Loucy (cell line): ENCODE data around the gene BCL11B.

Source experiments
- H2AFZ ChIP-seq: fragments of 200-600 bp; sonication (generic); 2 replicates; pipeline ENCODE4 v1.6.0; 2016; ENCODE audit warnings: antibody characterized with exemption, mild to moderate bottlenecking, low read length, moderate library complexity
- H3F3A ChIP-seq: fragments of 200-600 bp; 2 replicates; pipeline ENCODE4 v1.6.0; 2016; ENCODE audit warnings: antibody characterized with exemption, low read depth, mild to moderate bottlenecking
- H3K27me3 ChIP-seq: fragments of 200-600 bp; sonication (generic); 2 replicates; pipeline ENCODE4 v1.6.1; 2014; ENCODE audit warnings: low read length, mild to moderate bottlenecking; ENCODE audit not compliant: insufficient read depth, poor library complexity, severe bottlenecking
- H3K36me3 ChIP-seq: fragments of 200-600 bp; sonication (generic); 2 replicates; pipeline ENCODE4 v1.6.1; 2016; ENCODE audit warnings: low read length; ENCODE audit not compliant: insufficient read depth
- H3K4me1 ChIP-seq: fragments of 200-600 bp; sonication (generic); 2 replicates; pipeline ENCODE4 v1.5.1; 2014; ENCODE audit warnings: low read length, mild to moderate bottlenecking; ENCODE audit not compliant: insufficient read depth, poor library complexity, severe bottlenecking
- H3K4me2 ChIP-seq: fragments of 200-600 bp; sonication (generic); 2 replicates; pipeline ENCODE4 v1.6.0; 2014; ENCODE audit warnings: antibody characterized with exemption, low read length, low read depth, mild to moderate bottlenecking; ENCODE audit not compliant: poor library complexity, severe bottlenecking
- H3K4me3 ChIP-seq: fragments of 200-600 bp; sonication (generic); 2 replicates; pipeline ENCODE4 v1.5.1; 2014; ENCODE audit warnings: low read length, mild to moderate bottlenecking, mixed read lengths; ENCODE audit not compliant: poor library complexity, severe bottlenecking
- H3K79me2 ChIP-seq: fragments of 200-600 bp; sonication (generic); 2 replicates; pipeline ENCODE4 v1.6.1; 2014; ENCODE audit warnings: low read length; ENCODE audit not compliant: insufficient read depth
- H3K9ac ChIP-seq: fragments of 200-600 bp; sonication (generic); 2 replicates; pipeline ENCODE4 v1.6.0; 2014; ENCODE audit warnings: mild to moderate bottlenecking, low read depth, low read length, moderate library complexity; ENCODE audit not compliant: poor library complexity, severe bottlenecking
- H3K9me2 ChIP-seq: fragments of 200-600 bp; sonication (generic); replicated peaks from 2 replicates; pipeline ENCODE4 v1.6.1; 2016; ENCODE audit warnings: low read depth, low read length, mixed read lengths
- H3K9me3 ChIP-seq: fragments of 200-600 bp; sonication (generic); 2 replicates; pipeline ENCODE4 v1.6.1; 2014; ENCODE audit warnings: mild to moderate bottlenecking, antibody characterized with exemption, low read length, low read depth; ENCODE audit not compliant: insufficient read depth
- H4K20me1 ChIP-seq: fragments of 200-600 bp; sonication (generic); 2 replicates; pipeline ENCODE4 v1.6.0; 2014; ENCODE audit warnings: antibody characterized with exemption, low read length, mild to moderate bottlenecking; ENCODE audit not compliant: insufficient read depth, poor library complexity, severe bottlenecking
- CTCF ChIP-seq: fragments of 200-600 bp; sonication (generic); conservative IDR thresholded peaks from 2 replicates; pipeline ENCODE4 v1.5.1; 2014; ENCODE audit warnings: mild to moderate bottlenecking, antibody characterized with exemption, low read length
- EZH2phosphoT487 ChIP-seq: fragments of 200-600 bp; IDR thresholded peaks from 2 replicates; pipeline ENCODE4 v1.6.1; 2018; ENCODE audit warnings: antibody characterized with exemption, mild to moderate bottlenecking, moderate library complexity, borderline replicate concordance

The BCL11B gene

GRCh38 chr14:99264691-99265450 is 7.1 kb downstream of the BCL11B start:
- no peaks in the 10 kb centered on the region for H3K9me2 ChIP-seq
- H3K79me2 ChIP-seq, result peaks cover 99% of the 10 kb centered on the region
- H3K4me3 ChIP-seq, result peak overlapping the region; percentile 80
- no peaks in the 10 kb centered on the region for H3K27me3 ChIP-seq
- H2AFZ ChIP-seq, result no peak overlapping the region
- no peak for TF ChIP-seq EZH2phosphoT487
- TF ChIP-seq CTCF, result no peak
- no peaks in the 10 kb centered on the region for H3K9me3 ChIP-seq
- H3K9ac ChIP-seq, result peak overlapping the region; percentile 82
- peaks cover 58% of the 10 kb centered on the region for H3K4me1 ChIP-seq
- H4K20me1 ChIP-seq, result peaks cover 85% of the 10 kb centered on the region
- peak overlapping the region; percentile 94 for H3K4me2 ChIP-seq
- H3F3A ChIP-seq, result no peaks in the 10 kb centered on the region
- H3K36me3 ChIP-seq, result peaks cover 8% of the 10 kb centered on the region; the same call in 1 of the 2 replicates

- Histone ChIP-seq H3K79me2 (peaks cover 100% of the 10 kb centered on the region), H3F3A (no peaks in the 10 kb centered on the region), H3K27me3 (no peaks in the 10 kb centered on the region), H3K9ac (no peak overlapping the region), H3K36me3 (peaks cover 13% of the 10 kb centered on the region; the same call in 1 of the 2 replicates), H3K9me2 (no peaks in the 10 kb centered on the region), H3K4me1 (peaks cover 57% of the 10 kb centered on the region), H3K4me3 (peak overlapping the region; percentile 8), H2AFZ (no peak overlapping the region), H3K9me3 (no peaks in the 10 kb centered on the region), H4K20me1 (peaks cover 87% of the 10 kb centered on the region), H3K4me2 (peak overlapping the region; percentile 94)
- TF ChIP-seq CTCF (no peak), EZH2phosphoT487 (no peak)
Measured at GRCh38 chr14:99263564-99264330, 8.2 kb downstream of the BCL11B start.

DNA sequence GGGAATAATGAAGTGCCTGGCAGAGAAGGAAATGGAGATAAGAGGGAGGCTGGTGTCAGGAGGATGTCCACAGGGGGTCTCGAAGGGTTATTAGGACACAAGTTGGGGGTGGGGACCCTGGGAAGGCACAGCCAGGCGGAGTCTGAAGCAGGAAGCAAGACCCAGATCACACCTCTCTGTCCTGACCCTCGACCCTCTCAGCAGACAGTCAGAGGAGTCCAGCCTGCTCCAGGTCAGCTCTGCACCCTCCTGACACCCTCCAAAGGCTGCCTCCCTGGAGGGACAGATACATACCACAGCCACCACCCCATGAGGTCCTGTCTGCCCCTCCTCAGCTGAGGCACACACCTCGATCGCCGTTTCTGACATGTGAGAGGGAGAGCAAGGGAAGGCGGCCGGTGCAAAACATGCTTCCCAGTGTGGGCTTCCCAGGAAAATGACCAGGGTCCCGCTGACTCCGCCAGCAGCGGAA is 9.0 kb downstream of the BCL11B start:
- H3K9me3 ChIP-seq, result no peaks in the 10 kb centered on the region
- no peaks in the 10 kb centered on the region for H3K9me2 ChIP-seq
- H3K9ac ChIP-seq, result no peak overlapping the region
- peaks cover 50% of the 10 kb centered on the region for H3K4me1 ChIP-seq
- peak overlapping the region; percentile 94 for H3K4me2 ChIP-seq
- no peaks in the 10 kb centered on the region for H3F3A ChIP-seq
- peaks cover 100% of the 10 kb centered on the region for H3K79me2 ChIP-seq
- peaks cover 13% of the 10 kb centered on the region; the same call in 1 of the 2 replicates for H3K36me3 ChIP-seq
- H3K27me3 ChIP-seq, result no peaks in the 10 kb centered on the region
- no peak overlapping the region for H2AFZ ChIP-seq
- H3K4me3 ChIP-seq, result peak overlapping the region; percentile 8
- no peak for TF ChIP-seq CTCF
- no peak for TF ChIP-seq EZH2phosphoT487
- peaks cover 87% of the 10 kb centered on the region for H4K20me1 ChIP-seq
